ENCODE measurements around the gene PLXNA2.

PLXNA2 gene

GRCh38 chr1:208257351-208257750, 13.2 kb upstream of the PLXNA2 start:
- peaks cover 24% of the 10 kb centered on the region for H3K4me1 ChIP-seq (ENCODE audit: insufficient read depth, low read length)
- no peak overlapping the region for H2AFZ ChIP-seq (ENCODE audit: low read depth, low read length)
- H3K9me3 ChIP-seq (ENCODE audit: low read length) = no peaks in the 10 kb centered on the region
- H3K36me3 ChIP-seq (ENCODE audit: insufficient read depth, low read length) = no peaks in the 10 kb centered on the region
- peaks cover 6% of the 10 kb centered on the region for H3K27me3 ChIP-seq (ENCODE audit: insufficient read depth, low read length)
- H3K4me3 ChIP-seq (ENCODE audit: low read length) = no peak overlapping the region

GRCh38 chr1:208256556-208256955, 12.4 kb upstream of the PLXNA2 start:
- H3K4me3 ChIP-seq (ENCODE audit: low read length) = no peak overlapping the region
- no peak overlapping the region for H2AFZ ChIP-seq (ENCODE audit: low read depth, low read length)
- H3K4me1 ChIP-seq (ENCODE audit: insufficient read depth, low read length) = peaks cover 24% of the 10 kb centered on the region
- no peaks in the 10 kb centered on the region for H3K9me3 ChIP-seq (ENCODE audit: low read length)
- H3K27me3 ChIP-seq (ENCODE audit: insufficient read depth, low read length) = peaks cover 7% of the 10 kb centered on the region
- no peaks in the 10 kb centered on the region for H3K36me3 ChIP-seq (ENCODE audit: insufficient read depth, low read length)

GRCh38 chr1:208256091-208256490, 11.9 kb upstream of the PLXNA2 start:
- H3K4me3 ChIP-seq (ENCODE audit: low read length) = no peak overlapping the region
- no peaks in the 10 kb centered on the region for H3K36me3 ChIP-seq (ENCODE audit: insufficient read depth, low read length)
- peaks cover 11% of the 10 kb centered on the region for H3K27me3 ChIP-seq (ENCODE audit: insufficient read depth, low read length)
- no peaks in the 10 kb centered on the region for H3K9me3 ChIP-seq (ENCODE audit: low read length)
- peaks cover 24% of the 10 kb centered on the region for H3K4me1 ChIP-seq (ENCODE audit: insufficient read depth, low read length)
- no peak overlapping the region for H2AFZ ChIP-seq (ENCODE audit: low read depth, low read length)

GRCh38 chr1:208254862-208255261, 10.7 kb upstream of the PLXNA2 start:
- Histone ChIP-seq H2AFZ (ENCODE audit: low read depth, low read length) (no peak overlapping the region), H3K27me3 (ENCODE audit: insufficient read depth, low read length) (peaks cover 13% of the 10 kb centered on the region), H3K36me3 (ENCODE audit: insufficient read depth, low read length) (no peaks in the 10 kb centered on the region), H3K4me1 (ENCODE audit: insufficient read depth, low read length) (peaks cover 24% of the 10 kb centered on the region), H3K4me3 (ENCODE audit: low read length) (no peak overlapping the region), H3K9me3 (ENCODE audit: low read length) (no peaks in the 10 kb centered on the region)

- no peak overlapping the region for H3K4me3 ChIP-seq (ENCODE audit: low read length)
- no peaks in the 10 kb centered on the region for H3K9me3 ChIP-seq (ENCODE audit: low read length)
- no peaks in the 10 kb centered on the region for H3K36me3 ChIP-seq (ENCODE audit: insufficient read depth, low read length)
- H2AFZ ChIP-seq (ENCODE audit: low read depth, low read length) = no peak overlapping the region
- H3K27me3 ChIP-seq (ENCODE audit: insufficient read depth, low read length) = peaks cover 13% of the 10 kb centered on the region
- H3K4me1 ChIP-seq (ENCODE audit: insufficient read depth, low read length) = peaks cover 26% of the 10 kb centered on the region
Measured at GRCh38 chr1:208254376-208254775, 10.2 kb upstream of the PLXNA2 start.

GRCh38 chr1:208252836-208253576, 8.8 kb upstream of the PLXNA2 start:
- no peaks in the 10 kb centered on the region for H3K9me3 ChIP-seq (ENCODE audit: low read length)
- H3K36me3 ChIP-seq (ENCODE audit: insufficient read depth, low read length) = no peaks in the 10 kb centered on the region
- no peak overlapping the region for H2AFZ ChIP-seq (ENCODE audit: low read depth, low read length)
- peaks cover 39% of the 10 kb centered on the region for H3K4me1 ChIP-seq (ENCODE audit: insufficient read depth, low read length)
- no peak overlapping the region for H3K4me3 ChIP-seq (ENCODE audit: low read length)
- peaks cover 13% of the 10 kb centered on the region for H3K27me3 ChIP-seq (ENCODE audit: insufficient read depth, low read length)

- Histone ChIP-seq H3K36me3 (ENCODE audit: insufficient read depth, low read length) (no peaks in the 10 kb centered on the region), H3K9me3 (ENCODE audit: low read length) (no peaks in the 10 kb centered on the region), H3K27me3 (ENCODE audit: insufficient read depth, low read length) (peaks cover 13% of the 10 kb centered on the region), H3K4me3 (ENCODE audit: low read length) (no peak overlapping the region), H2AFZ (ENCODE audit: low read depth, low read length) (no peak overlapping the region), H3K4me1 (ENCODE audit: insufficient read depth, low read length) (peaks cover 34% of the 10 kb centered on the region)
Measured at GRCh38 chr1:208251911-208252835, 8.0 kb upstream of the PLXNA2 start.

- H2AFZ ChIP-seq (ENCODE audit: low read depth, low read length) = no peak overlapping the region
- H3K4me3 ChIP-seq (ENCODE audit: low read length) = no peak overlapping the region
- H3K4me1 ChIP-seq (ENCODE audit: insufficient read depth, low read length) = peaks cover 22% of the 10 kb centered on the region
- H3K36me3 ChIP-seq (ENCODE audit: insufficient read depth, low read length) = no peaks in the 10 kb centered on the region
- H3K27me3 ChIP-seq (ENCODE audit: insufficient read depth, low read length) = peaks cover 13% of the 10 kb centered on the region
- no peaks in the 10 kb centered on the region for H3K9me3 ChIP-seq (ENCODE audit: low read length)
Measured at GRCh38 chr1:208251015-208251414, 6.8 kb upstream of the PLXNA2 start.

- H3K4me1 ChIP-seq (ENCODE audit: insufficient read depth, low read length) = peaks cover 21% of the 10 kb centered on the region
- no peak overlapping the region for H2AFZ ChIP-seq (ENCODE audit: low read depth, low read length)
- H3K36me3 ChIP-seq (ENCODE audit: insufficient read depth, low read length) = no peaks in the 10 kb centered on the region
- H3K27me3 ChIP-seq (ENCODE audit: insufficient read depth, low read length) = peaks cover 13% of the 10 kb centered on the region
- no peaks in the 10 kb centered on the region for H3K9me3 ChIP-seq (ENCODE audit: low read length)
- no peak overlapping the region for H3K4me3 ChIP-seq (ENCODE audit: low read length)
Measured at GRCh38 chr1:208250613-208251012, 6.4 kb upstream of the PLXNA2 start.

GRCh38 chr1:208248991-208249696, 5.0 kb upstream of the PLXNA2 start:
- peaks cover 9% of the 10 kb centered on the region for H3K27me3 ChIP-seq (ENCODE audit: insufficient read depth, low read length)
- H3K9me3 ChIP-seq (ENCODE audit: low read length) = no peaks in the 10 kb centered on the region
- H3K4me3 ChIP-seq (ENCODE audit: low read length) = no peak overlapping the region
- H3K4me1 ChIP-seq (ENCODE audit: insufficient read depth, low read length) = peaks cover 27% of the 10 kb centered on the region
- no peaks in the 10 kb centered on the region for H3K36me3 ChIP-seq (ENCODE audit: insufficient read depth, low read length)
- no peak overlapping the region for H2AFZ ChIP-seq (ENCODE audit: low read depth, low read length)

GRCh38 chr1:208248307-208248801, 4.2 kb upstream of the PLXNA2 start:
- no peaks in the 10 kb centered on the region for H3K9me3 ChIP-seq (ENCODE audit: low read length)
- H3K4me3 ChIP-seq (ENCODE audit: low read length) = no peak overlapping the region
- H3K36me3 ChIP-seq (ENCODE audit: insufficient read depth, low read length) = no peaks in the 10 kb centered on the region
- H2AFZ ChIP-seq (ENCODE audit: low read depth, low read length) = no peak overlapping the region
- H3K4me1 ChIP-seq (ENCODE audit: insufficient read depth, low read length) = peaks cover 27% of the 10 kb centered on the region
- peaks cover 7% of the 10 kb centered on the region for H3K27me3 ChIP-seq (ENCODE audit: insufficient read depth, low read length)

GRCh38 chr1:208247696-208248095, 3.5 kb upstream of the PLXNA2 start:
- Histone ChIP-seq H3K36me3 (ENCODE audit: insufficient read depth, low read length) (no peaks in the 10 kb centered on the region), H3K9me3 (ENCODE audit: low read length) (no peaks in the 10 kb centered on the region), H3K4me1 (ENCODE audit: insufficient read depth, low read length) (peaks cover 26% of the 10 kb centered on the region), H3K27me3 (ENCODE audit: insufficient read depth, low read length) (peaks cover 7% of the 10 kb centered on the region), H3K4me3 (ENCODE audit: low read length) (no peak overlapping the region), H2AFZ (ENCODE audit: low read depth, low read length) (no peak overlapping the region)

All from neuron (in vitro differentiated cells).